Left kidney (tissue), 2 donors: Measurements from ENCODE around the gene RBX1. TPM values are rescaled to one million over a fixed set of nuclear protein-coding genes. Genes with fewer than 3 reads are reported as not detected.
A peak's percentile ranks its signal among the peaks of the same experiment; 100 is the strongest.

Experiments used
- DNase-seq: peaks from one replicate; pipeline ENCODE4 v3.0.0-alpha.2; 2013
- polyA plus RNA-seq: library from polyadenylated mRNA; unstranded; fragments of 120-200 nt; gene quantifications from one replicate; pipeline ENCODE4 v1.2.1, GENCODE V29; 2013; ENCODE audit not compliant: insufficient read length

RBX1 gene
- polyA plus RNA-seq, 1 donor: 71.4 TPM

GRCh38 chr22:41015003-41015402 lies 63.8 kb downstream of the RBX1 start:
- no peak for DNase-seq

- DNase-seq: peak; percentile 8
Observed at GRCh38 chr22:41021061-41021612, 70.0 kb downstream of the RBX1 start.

DNA sequence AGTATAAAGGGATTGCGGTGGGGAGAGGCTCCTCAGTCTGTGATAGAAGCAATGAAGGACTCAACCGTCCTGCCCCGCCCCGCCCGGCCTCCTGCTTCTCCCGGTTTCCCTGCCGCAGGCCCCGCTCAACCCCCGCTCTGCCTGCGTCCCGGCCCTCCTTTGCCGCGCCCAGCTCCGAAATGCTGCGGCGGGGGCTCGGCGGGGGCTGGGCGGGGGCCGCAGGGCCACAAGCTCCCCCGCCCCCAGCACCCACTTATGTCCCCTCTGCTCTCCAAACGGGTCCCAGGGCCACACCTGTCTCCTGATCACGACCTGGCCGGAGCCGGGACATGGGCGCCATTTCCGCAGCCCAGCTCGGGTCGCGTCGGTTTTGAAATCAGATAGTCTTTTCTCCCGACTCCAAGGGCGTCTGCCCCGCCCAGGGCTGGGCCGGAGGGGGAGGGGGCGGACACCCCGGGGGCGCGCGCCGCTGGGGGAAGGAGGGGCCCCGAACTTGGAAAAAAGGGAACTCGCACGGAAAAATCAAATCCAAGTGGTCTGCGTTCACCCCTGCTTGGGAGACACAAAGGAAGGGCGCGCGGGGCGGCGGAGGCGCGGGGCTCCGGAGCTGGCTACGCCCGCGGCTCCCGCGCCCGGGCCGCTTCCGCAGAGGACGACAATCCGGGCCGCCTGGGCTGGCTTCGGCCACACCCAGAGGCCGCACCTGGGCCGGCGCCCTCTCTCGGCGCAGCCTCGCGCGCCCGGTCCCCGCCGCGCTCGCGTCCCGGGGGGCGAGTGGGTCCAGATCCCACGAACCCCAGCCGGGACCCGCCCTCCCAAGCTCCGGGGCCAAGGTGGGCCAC lies 70.7 kb downstream of the RBX1 start:
- peak; percentile 57 for DNase-seq

GRCh38 chr22:41022470-41023298 lies 71.5 kb downstream of the RBX1 start:
- DNase-seq: peak; percentile 87

Other genes with a start within 250 kb of the RBX1 start
- gene SLC25A17, start 132.0 kb upstream of the RBX1 start, polyA plus RNA-seq: 48.8 TPM
- 622 TPM for gene ST13, start 94.7 kb upstream of the RBX1 start, polyA plus RNA-seq
- 19.2 TPM for gene XPNPEP3, start 94.2 kb upstream of the RBX1 start, polyA plus RNA-seq
- gene DNAJB7, start 89.3 kb upstream of the RBX1 start, polyA plus RNA-seq: 1.0 TPM
- 89.3 TPM for gene EP300, start 141.2 kb downstream of the RBX1 start, polyA plus RNA-seq